HG03354 (cell line): ENCODE measurements around the gene MAGEF1.
"Not testable (repeated sequence)": the region's sequence is repeated elsewhere in the genome, so short reads cannot be mapped to it uniquely, and the experiment has no call there.

ENCODE experiments used
- ATAC-seq: cut with Tn5 transposase; IDR thresholded peaks from one replicate; pipeline ENCODE4 v1.9.1; 2021; ENCODE audit warnings: mild to moderate bottlenecking; ENCODE audit not compliant: unreplicated experiment, poor library complexity, severe bottlenecking

The MAGEF1 gene

DNA sequence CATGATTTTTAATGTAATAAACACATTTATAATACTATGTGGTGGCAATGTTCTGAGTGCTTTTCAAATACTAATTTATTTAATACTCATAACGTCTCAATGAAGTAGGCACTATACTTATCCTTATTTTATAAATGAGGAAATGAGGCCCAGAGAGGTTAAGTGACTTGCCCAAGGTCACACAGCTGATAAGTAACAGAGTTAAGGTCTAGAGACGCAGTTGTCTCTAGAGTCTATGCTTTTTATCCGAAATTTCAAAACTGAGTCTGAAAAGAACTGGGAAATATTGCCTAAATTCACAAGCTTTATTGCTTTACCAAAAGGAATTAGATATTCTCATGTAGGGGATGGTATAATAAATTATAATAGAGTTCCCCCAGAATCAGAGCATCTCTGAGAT is 31.4 kb upstream of the MAGEF1 start:
- ATAC-seq, result no peak

GRCh38 chr3:184742676-184743135 is 30.8 kb upstream of the MAGEF1 start:
- no peak for ATAC-seq

DNA sequence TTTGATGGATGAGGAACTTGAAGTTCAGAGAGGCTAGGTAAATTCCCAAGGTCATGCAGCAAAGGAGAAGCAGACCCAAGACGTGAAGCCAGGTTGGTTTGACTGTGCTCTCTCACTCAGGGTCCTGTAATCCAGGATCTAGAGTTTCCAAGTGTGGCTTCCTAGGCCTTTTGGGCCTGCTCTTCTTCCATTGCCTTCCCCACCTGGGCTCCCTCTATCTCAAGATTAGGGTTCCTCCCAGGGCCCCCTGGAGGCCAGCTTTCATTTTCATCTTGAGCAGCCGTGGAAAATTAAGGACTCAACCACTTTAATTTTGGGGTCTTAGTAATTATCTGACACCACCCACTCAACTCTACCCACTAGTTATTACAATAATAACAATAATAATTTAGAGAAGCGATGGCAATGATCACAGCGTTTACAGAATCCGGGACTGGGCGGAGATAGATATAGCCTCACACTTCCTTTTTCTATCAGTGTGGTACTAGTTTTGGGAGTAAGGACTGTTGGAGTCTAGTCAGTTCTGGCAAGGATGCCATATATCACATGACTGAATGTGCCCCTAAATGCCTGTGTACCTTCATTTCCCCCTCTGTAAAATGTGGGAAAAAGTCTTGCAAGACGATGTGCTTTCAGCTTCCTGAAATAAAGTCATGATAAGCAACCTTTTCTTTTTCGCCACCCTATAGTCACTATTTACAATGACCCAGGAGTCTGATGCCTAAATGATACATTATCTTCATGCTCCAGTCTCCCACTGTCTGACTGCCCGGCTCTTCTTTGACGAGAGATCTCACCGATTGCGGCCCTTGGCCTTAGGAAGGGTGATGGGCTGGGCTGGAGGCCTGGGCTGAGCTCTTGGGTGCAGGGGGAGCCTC is 30.2 kb upstream of the MAGEF1 start:
- ATAC-seq, result no peak

DNA sequence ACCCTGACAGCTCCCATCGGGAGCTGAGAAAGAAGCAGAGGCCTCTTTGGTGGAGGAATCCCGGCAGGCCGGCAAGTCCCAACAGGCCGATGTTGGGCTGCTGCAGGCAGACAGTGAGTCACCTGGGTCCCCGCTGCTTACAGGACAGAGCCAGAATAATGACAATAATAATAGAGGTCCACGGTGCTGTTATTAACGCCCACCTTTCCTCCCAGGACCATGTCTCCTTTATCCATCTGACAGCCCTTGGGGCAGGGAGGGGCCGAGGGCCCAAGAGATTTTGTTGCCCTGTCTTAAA is 29.3 kb upstream of the MAGEF1 start:
- ATAC-seq, result no peak

- ATAC-seq, result no peak
Measured at GRCh38 chr3:184740509-184741258, 28.8 kb upstream of the MAGEF1 start.

GRCh38 chr3:184739594-184740505 is 28.0 kb upstream of the MAGEF1 start:
- no peak for ATAC-seq

GRCh38 chr3:184738982-184739381 is 27.1 kb upstream of the MAGEF1 start:
- ATAC-seq, result no peak

GRCh38 chr3:184738506-184738890 is 26.6 kb upstream of the MAGEF1 start:
- no peak for ATAC-seq

DNA sequence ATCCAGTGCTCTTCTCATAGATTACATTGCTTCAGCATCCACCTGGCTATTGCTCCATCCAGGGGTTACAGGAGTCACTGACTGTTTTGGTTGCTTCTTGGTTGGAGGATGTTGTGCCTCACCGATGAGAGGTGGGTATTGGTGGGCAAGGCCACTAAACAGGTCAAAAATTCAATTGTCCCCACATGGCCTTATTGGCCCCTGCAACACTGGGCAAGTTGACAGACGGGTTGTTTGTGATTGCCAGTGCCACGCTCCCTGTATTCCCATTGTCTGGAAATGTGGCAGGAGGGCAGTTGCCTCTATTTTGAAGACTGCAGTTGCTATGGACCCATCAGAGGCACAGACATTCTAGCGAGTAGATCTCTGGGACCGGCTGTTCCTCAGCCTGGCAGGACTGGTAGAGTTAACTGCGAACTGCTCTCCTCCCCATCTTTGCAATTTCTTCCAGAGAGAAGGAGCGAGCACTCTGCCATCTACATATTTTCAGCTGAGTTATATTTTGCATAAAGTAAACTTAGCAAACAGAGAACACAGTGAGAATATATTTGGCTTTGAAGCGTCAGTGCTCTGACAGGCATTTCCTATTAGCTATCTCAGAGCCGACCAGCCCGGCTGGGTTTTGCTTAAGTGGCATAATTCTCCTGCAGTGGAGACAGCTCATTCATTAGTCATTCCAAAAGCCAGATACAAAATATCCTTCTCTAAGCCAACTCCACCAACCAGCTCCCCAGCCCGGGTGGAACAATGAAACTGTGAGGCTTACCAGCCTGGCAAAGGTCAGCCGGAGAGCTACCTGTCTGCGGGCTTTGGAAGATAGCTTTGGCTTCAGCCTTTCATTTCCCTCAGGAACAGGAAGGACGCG is 26.0 kb upstream of the MAGEF1 start:
- no peak for ATAC-seq

- no peak for ATAC-seq
Measured at GRCh38 chr3:184737063-184737462, 25.2 kb upstream of the MAGEF1 start.

GRCh38 chr3:184734903-184735701 is 23.2 kb upstream of the MAGEF1 start:
- ATAC-seq, result no peak

- no peak for ATAC-seq
Measured at GRCh38 chr3:184733971-184734608, 22.2 kb upstream of the MAGEF1 start.

DNA sequence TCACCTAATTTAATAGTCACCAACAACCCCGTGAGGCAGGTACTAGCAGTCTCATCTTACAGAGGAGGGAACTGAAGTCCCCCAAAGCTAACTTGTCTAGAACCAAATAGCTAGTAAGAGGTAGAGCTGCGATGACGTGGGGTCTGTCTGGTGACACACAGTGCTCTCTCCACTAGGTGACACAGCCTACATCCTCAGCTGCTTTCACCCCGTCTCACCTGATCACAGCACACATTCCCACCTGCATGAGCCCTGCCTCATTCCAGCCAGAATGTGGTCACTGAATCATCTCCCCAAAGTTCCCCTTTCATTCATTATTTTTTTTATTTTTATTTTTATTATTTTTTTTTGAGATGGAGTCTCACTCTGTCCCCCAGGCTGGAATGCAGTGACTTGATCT is 21.3 kb upstream of the MAGEF1 start:
- ATAC-seq, result no peak

GRCh38 chr3:184731786-184732537 is 20.1 kb upstream of the MAGEF1 start:
- ATAC-seq, result no peak

GRCh38 chr3:184730924-184731323 is 19.1 kb upstream of the MAGEF1 start:
- ATAC-seq, result no peak

DNA sequence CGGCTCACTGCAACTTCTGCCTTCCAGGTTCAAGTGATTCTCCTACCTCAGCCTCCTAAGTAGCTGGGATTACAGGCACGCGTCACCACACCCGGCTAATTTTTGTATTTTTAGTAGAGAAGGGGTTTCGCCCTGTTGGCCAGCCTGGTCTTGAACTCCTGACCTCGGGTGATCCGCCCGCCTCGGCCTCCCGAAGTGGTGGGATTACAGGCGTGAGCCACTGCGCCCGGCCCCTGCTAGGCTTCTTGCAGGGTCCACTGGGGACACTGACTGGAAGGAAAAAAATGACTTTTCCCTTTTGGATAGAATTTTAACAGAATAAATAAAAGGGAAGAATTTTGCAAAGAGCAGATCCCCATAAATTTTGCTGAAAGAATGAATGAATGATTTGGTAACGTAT is 17.3 kb upstream of the MAGEF1 start:
- ATAC-seq, result not testable (repeated sequence)

DNA sequence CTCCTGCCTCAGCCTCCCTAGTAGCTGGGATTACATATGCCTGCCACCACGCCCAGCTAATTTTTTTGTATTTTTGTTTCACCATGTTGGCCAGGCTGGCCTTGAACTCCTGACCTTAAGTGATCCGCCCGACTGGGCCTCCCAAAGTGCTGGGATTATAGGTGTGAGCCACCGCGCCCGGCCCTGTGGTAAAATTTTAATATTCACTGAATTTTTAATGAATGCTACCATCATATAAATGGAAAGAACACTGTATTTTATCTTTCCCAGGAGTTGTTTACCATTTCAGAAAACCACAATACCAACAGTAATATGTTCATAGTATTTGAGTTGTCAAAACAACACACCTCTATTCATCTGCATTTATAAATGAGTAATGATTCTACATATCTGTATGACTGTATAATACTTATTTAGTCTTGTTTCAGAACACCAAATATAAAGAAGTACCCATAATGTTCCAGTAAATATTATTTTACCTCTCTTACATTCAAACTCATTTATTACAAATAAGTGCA is 16.2 kb upstream of the MAGEF1 start:
- no peak for ATAC-seq
